BE2C (cell line): ENCODE data around the gene ZNF641.
A peak's percentile ranks its signal among the peaks of the same experiment; 100 is the strongest.

Source experiments
- DNase-seq: peaks from one replicate; pipeline ENCODE4 v3.0.0-alpha.2; 2020
- H3K27me3 ChIP-seq: fragments of 250-450 bp; sonication (Bioruptor Pico); 2 replicates; pipeline ENCODE4 v1.5.1; 2020; ENCODE audit warnings: mild to moderate bottlenecking
- H3K36me3 ChIP-seq: fragments of 250-450 bp; sonication (Bioruptor Pico); 2 replicates; pipeline ENCODE4 v1.5.1; 2020; ENCODE audit warnings: mild to moderate bottlenecking
- H3K4me1 ChIP-seq: fragments of 250-450 bp; sonication (Bioruptor Pico); 2 replicates; pipeline ENCODE4 v1.5.1; 2020
- H3K4me3 ChIP-seq: 2 replicates; pipeline ENCODE4 v1.5.1; 2011; ENCODE audit warnings: low read depth, low read length
- H3K9me3 ChIP-seq: fragments of 250-450 bp; sonication (Bioruptor Pico); 2 replicates; pipeline ENCODE4 v1.5.1; 2020
- CTCF ChIP-seq: IDR thresholded peaks from 2 replicates; pipeline ENCODE4 v1.5.1; 2012; ENCODE audit warnings: mild to moderate bottlenecking, low read depth, low read length

Gene ZNF641

GRCh38 chr12:48356041-48356768 is 5.5 kb upstream of the ZNF641 start:
- Histone ChIP-seq H3K9me3 (no peaks in the 10 kb centered on the region), H3K4me3 (no peak overlapping the region), H3K27me3 (peaks cover 13% of the 10 kb centered on the region; the same call in 1 of the 2 replicates), H3K36me3 (no peaks in the 10 kb centered on the region), H3K4me1 (no peaks in the 10 kb centered on the region)
- DNase-seq: no peak
- no peak for TF ChIP-seq CTCF

- Histone ChIP-seq H3K4me1 (no peaks in the 10 kb centered on the region), H3K36me3 (no peaks in the 10 kb centered on the region), H3K27me3 (peaks cover 8% of the 10 kb centered on the region), H3K4me3 (no peak overlapping the region), H3K9me3 (no peaks in the 10 kb centered on the region)
- DNase-seq: no peak
- no peak for TF ChIP-seq CTCF
Observed at GRCh38 chr12:48352157-48352760, 1.5 kb upstream of the ZNF641 start.

- no peak for TF ChIP-seq CTCF
- Histone ChIP-seq H3K4me3 (peak overlapping the region; percentile 65), H3K36me3 (no peaks in the 10 kb centered on the region), H3K27me3 (no peaks in the 10 kb centered on the region; the same call in 1 of the 2 replicates), H3K4me1 (no peaks in the 10 kb centered on the region), H3K9me3 (no peaks in the 10 kb centered on the region)
- no peak for DNase-seq
Observed at GRCh38 chr12:48351022-48351708, 446 bp upstream of the ZNF641 start.

GRCh38 chr12:48349471-48349870 is 1.2 kb downstream of the ZNF641 start:
- H3K4me3 ChIP-seq: no peak overlapping the region

GRCh38 chr12:48342980-48343379 is 7.7 kb downstream of the ZNF641 start:
- Histone ChIP-seq H3K27me3 (peaks cover 5% of the 10 kb centered on the region), H3K36me3 (no peaks in the 10 kb centered on the region), H3K4me3 (no peak overlapping the region), H3K9me3 (no peaks in the 10 kb centered on the region), H3K4me1 (no peaks in the 10 kb centered on the region)
- TF ChIP-seq CTCF: no peak
- DNase-seq: no peak

More at GRCh38 chr12:48349471-48349870, 1.2 kb downstream of the ZNF641 start:
- no peak for DNase-seq
- no peaks in the 10 kb centered on the region for H3K4me1 ChIP-seq
- no peaks in the 10 kb centered on the region for H3K36me3 ChIP-seq
- H3K9me3 ChIP-seq: no peaks in the 10 kb centered on the region
- no peaks in the 10 kb centered on the region; the same call in 1 of the 2 replicates for H3K27me3 ChIP-seq
- no peak for TF ChIP-seq CTCF
